Activated T-helper 17 cell treated with anti-CD3 and anti-CD28 coated beads, Interleukin-2, amount 50 U/mL, for 72 hours (primary cell): ENCODE results near the gene MSI2. TPM values are rescaled to one million over a fixed set of nuclear protein-coding genes. Genes with fewer than 3 reads are reported as not detected.
A peak's percentile ranks its signal among the peaks of the same experiment; 100 is the strongest.

Experiments
- ATAC-seq: fragments of 150-1000 bp; cut with Tn5 transposase; replicated peaks from 2 replicates; pipeline ENCODE4 v1.10.0; 2021; ENCODE audit warnings: mild to moderate bottlenecking, moderate library complexity
- H3K27ac Mint-ChIP-seq: one replicate; pipeline ENCODE4 v1.8.0; 2022; ENCODE audit warnings: mixed read lengths
- H3K27me3 Mint-ChIP-seq: one replicate; pipeline ENCODE4 v1.8.0; 2022; ENCODE audit warnings: mixed read lengths
- H3K36me3 Mint-ChIP-seq: one replicate; pipeline ENCODE4 v1.8.0; 2022; ENCODE audit warnings: low read depth, mild to moderate bottlenecking, mixed read lengths
- H3K4me1 Mint-ChIP-seq: one replicate; pipeline ENCODE4 v1.8.0; 2022; ENCODE audit warnings: mixed read lengths
- H3K4me3 Mint-ChIP-seq: one replicate; pipeline ENCODE4 v1.8.0; 2022; ENCODE audit warnings: mild to moderate bottlenecking, mixed read lengths
- H3K9me3 Mint-ChIP-seq: one replicate; pipeline ENCODE4 v1.8.0; 2022; ENCODE audit warnings: mixed read lengths
- total RNA-seq, 2 donors: library from RNA; stranded (reverse); gene quantifications; one replicate each; pipeline ENCODE4 v1.2.3, GENCODE V29; 2022

Gene MSI2
- total RNA-seq, 2 donors from 2014 or later, result 96.3 to 128 TPM

DNA sequence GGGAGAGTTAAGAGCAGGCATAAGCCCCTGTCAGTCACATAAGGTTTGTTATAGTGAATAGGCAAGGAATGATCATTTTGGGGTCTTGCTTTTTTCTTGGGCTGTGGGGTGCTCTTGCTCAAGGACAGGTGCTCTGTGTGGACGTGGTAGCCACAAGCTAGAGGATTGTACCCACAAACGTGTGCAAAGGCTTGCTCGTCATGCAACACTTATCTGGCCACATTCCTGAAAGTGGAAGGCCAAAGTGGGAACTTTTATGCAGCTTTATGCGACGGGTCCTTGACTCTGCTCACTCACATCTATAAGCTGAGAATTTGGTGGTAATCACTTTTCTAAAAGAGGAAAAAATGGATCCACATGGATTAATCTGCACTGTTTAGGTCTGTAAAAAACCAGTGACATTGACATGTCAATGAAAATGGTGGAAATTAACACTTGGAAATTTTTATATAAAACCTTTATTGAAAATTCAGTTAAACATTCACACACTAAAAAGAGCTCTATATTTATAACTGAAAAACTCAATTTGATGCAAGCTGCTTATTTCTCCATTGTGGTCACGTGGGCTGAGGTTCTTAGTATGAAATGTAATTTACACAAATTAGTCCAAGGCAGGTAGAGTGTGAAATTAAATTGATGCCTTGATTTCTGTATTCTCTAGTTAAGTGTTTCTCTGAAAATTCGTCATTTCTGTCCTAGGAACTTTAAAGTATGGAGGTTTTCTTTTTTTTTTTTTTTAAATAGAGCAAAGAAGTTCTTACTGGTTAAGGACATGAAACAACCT is 162.3 kb downstream of the MSI2 start:
- no peaks in the 10 kb centered on the region for H3K9me3 Mint-ChIP-seq
- peak; percentile 42 for ATAC-seq
- no peaks in the 10 kb centered on the region for H3K27me3 Mint-ChIP-seq
- H3K36me3 Mint-ChIP-seq, result peaks cover 13% of the 10 kb centered on the region
- peak overlapping the region; percentile 28 for H3K27ac Mint-ChIP-seq
- no peak overlapping the region for H3K4me3 Mint-ChIP-seq
- peaks cover 27% of the 10 kb centered on the region for H3K4me1 Mint-ChIP-seq

- H3K4me3 Mint-ChIP-seq, result no peak overlapping the region
- H3K27me3 Mint-ChIP-seq, result no peaks in the 10 kb centered on the region
- no peak for ATAC-seq
- peak overlapping the region; percentile 17 for H3K27ac Mint-ChIP-seq
- peaks cover 23% of the 10 kb centered on the region for H3K36me3 Mint-ChIP-seq
- H3K4me1 Mint-ChIP-seq, result peaks cover 28% of the 10 kb centered on the region
- no peaks in the 10 kb centered on the region for H3K9me3 Mint-ChIP-seq
Measured at GRCh38 chr17:57419940-57420550, 163.7 kb downstream of the MSI2 start.

DNA sequence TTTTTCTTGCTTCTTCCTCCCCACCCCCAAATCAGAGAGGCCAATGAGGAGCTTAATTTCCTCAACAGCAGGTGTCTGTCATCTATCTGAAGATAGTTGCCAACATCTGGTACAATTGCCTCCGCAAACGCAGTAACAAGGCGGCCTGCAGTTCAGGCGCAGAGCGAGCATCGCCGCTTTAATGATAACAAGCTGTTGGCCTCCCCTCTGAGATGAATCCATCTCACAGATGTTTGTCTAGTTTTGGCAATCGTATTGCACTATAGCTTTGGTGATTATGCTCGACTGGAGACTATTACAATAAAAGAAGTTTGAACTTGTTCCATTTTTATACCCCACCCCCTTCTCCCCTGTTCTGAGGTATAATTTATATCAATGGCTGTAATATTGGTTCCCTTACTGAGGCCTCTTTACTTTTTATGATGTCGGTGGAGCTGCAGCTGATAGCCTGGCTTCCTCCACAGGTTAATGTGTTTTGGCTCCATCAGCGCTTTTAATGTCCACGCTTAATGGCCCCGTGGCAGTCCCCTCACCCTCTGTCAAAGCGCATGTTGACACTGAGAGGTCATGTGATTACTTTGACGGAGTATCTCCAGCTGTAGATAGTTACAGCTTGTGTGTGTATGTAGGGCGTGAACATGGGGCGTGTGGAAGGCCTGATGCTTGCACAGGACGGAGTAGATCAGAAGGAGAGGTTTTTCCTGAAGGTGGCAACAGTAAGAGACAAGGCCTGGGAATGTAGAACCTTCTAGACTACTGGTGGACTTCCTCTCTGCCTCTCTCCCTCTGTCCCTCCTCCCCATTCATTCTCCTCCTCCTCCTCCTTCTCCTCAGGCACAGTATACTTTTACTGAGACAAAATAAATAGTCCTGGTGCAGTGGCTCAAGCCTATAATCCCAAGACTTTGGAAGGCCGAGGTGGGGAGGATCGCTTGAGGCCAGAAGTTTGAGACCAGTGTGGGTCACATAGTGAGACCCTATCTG is 164.7 kb downstream of the MSI2 start:
- H3K36me3 Mint-ChIP-seq, result peaks cover 23% of the 10 kb centered on the region
- H3K9me3 Mint-ChIP-seq, result no peaks in the 10 kb centered on the region
- peak overlapping the region; percentile 17 for H3K27ac Mint-ChIP-seq
- no peak overlapping the region for H3K4me3 Mint-ChIP-seq
- no peak for ATAC-seq
- H3K4me1 Mint-ChIP-seq, result peaks cover 27% of the 10 kb centered on the region
- no peaks in the 10 kb centered on the region for H3K27me3 Mint-ChIP-seq

DNA sequence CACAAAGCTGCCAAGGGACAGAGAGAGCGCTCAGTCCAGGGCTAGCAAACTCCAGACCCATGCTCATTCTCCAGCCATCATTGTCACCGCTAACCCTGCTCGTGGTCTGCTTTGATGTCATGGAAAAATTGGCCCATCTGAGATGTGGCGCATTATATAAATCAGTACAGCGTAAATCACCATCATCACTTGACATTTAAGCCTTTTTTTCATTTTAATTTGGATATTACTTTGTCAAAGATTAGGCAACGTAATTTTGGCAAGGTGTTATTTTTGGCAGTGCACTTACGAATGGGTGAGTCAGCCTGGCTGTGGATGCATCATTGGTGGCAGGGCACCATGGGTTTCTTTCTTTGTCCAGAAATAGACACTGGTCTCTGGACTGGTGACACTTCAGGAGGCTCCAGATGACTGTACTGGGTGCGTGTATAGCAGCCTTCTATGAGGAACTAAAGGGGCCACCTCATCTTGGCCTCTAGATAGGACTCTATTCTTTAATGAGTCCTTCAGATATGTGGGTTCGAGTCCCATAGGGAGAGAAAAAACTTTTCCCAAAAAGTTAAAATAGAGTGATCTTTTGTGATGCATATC is 166.3 kb downstream of the MSI2 start:
- Mint-ChIP-seq H3K9me3 (no peaks in the 10 kb centered on the region), H3K36me3 (peaks cover 23% of the 10 kb centered on the region), H3K4me1 (peaks cover 29% of the 10 kb centered on the region), H3K27ac (peak overlapping the region; percentile 15), H3K27me3 (no peaks in the 10 kb centered on the region), H3K4me3 (no peak overlapping the region)
- ATAC-seq, result peak; percentile 95

- H3K4me1 Mint-ChIP-seq, result peaks cover 29% of the 10 kb centered on the region
- no peak overlapping the region for H3K4me3 Mint-ChIP-seq
Measured at GRCh38 chr17:57423541-57423940, 167.2 kb downstream of the MSI2 start.

GRCh38 chr17:57424273-57424672 is 167.9 kb downstream of the MSI2 start:
- ATAC-seq, result no peak
- Mint-ChIP-seq H3K27me3 (no peaks in the 10 kb centered on the region), H3K4me3 (peak overlapping the region; percentile 28), H3K9me3 (no peaks in the 10 kb centered on the region), H3K27ac (peak overlapping the region; percentile 56), H3K4me1 (peaks cover 29% of the 10 kb centered on the region), H3K36me3 (peaks cover 23% of the 10 kb centered on the region)

More at GRCh38 chr17:57423541-57423940, 167.2 kb downstream of the MSI2 start:
- H3K36me3 Mint-ChIP-seq, result peaks cover 23% of the 10 kb centered on the region
- H3K27ac Mint-ChIP-seq, result peak overlapping the region; percentile 15
- no peaks in the 10 kb centered on the region for H3K9me3 Mint-ChIP-seq
- no peaks in the 10 kb centered on the region for H3K27me3 Mint-ChIP-seq
- ATAC-seq, result no peak

DNA sequence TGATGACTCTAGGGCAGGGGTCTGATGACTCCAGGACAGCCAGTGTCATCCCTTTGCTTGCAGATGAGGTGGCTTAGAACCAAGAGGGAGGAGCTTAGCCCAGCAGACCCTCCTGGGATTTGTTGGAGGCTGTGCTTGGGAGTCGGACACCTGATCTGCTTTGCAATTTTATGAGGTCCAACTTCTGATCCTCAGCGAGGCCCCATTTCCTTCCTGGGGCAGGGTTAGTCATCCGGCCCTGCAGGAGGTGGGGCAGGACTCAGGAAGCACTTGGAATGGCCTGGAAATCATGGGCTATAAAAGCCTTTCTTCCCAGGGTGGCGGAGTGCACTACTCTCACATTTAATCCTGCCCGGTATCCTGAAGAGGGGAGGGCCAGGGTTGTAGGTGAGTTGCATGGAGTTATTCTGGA is 168.5 kb downstream of the MSI2 start:
- Mint-ChIP-seq H3K36me3 (peaks cover 23% of the 10 kb centered on the region), H3K27me3 (no peaks in the 10 kb centered on the region), H3K4me1 (peaks cover 29% of the 10 kb centered on the region), H3K4me3 (peak overlapping the region; percentile 28), H3K27ac (peak overlapping the region; percentile 56), H3K9me3 (no peaks in the 10 kb centered on the region)
- no peak for ATAC-seq

GRCh38 chr17:57425431-57425830 is 169.1 kb downstream of the MSI2 start:
- H3K27me3 Mint-ChIP-seq, result no peaks in the 10 kb centered on the region
- peaks cover 29% of the 10 kb centered on the region for H3K4me1 Mint-ChIP-seq
- H3K9me3 Mint-ChIP-seq, result no peaks in the 10 kb centered on the region
- H3K36me3 Mint-ChIP-seq, result peaks cover 22% of the 10 kb centered on the region
- H3K4me3 Mint-ChIP-seq, result peak overlapping the region; percentile 7
- H3K27ac Mint-ChIP-seq, result no peak overlapping the region
- no peak for ATAC-seq

- ATAC-seq, result peak; percentile 58
- H3K27ac Mint-ChIP-seq, result no peak overlapping the region
- no peaks in the 10 kb centered on the region for H3K27me3 Mint-ChIP-seq
- peak overlapping the region; percentile 7 for H3K4me3 Mint-ChIP-seq
- H3K9me3 Mint-ChIP-seq, result no peaks in the 10 kb centered on the region
- H3K4me1 Mint-ChIP-seq, result peaks cover 33% of the 10 kb centered on the region
- peaks cover 19% of the 10 kb centered on the region for H3K36me3 Mint-ChIP-seq
Measured at GRCh38 chr17:57425903-57426880, 169.9 kb downstream of the MSI2 start.

DNA sequence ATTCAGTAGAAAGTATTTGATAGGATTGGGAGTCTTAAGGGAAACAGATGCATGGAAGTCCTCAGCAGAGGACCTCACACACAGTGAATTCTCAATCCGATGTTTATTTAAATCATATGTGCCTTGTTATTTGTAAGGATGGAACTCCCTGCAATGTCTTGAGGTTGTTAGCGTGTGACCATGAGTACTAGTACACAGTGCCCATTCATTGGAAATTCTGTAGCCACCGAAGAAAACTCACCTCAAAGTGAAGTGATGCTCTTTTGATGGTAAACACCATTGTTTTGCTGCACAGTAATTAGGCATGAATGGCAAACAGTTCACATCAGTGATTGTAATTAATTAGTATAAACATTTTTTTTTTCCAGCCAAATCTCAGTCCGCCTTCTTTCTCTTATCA is 173.6 kb downstream of the MSI2 start:
- H3K36me3 Mint-ChIP-seq, result no peaks in the 10 kb centered on the region
- H3K27ac Mint-ChIP-seq, result no peak overlapping the region
- no peak for ATAC-seq
- no peaks in the 10 kb centered on the region for H3K27me3 Mint-ChIP-seq
- H3K4me3 Mint-ChIP-seq, result no peak overlapping the region
- no peaks in the 10 kb centered on the region for H3K9me3 Mint-ChIP-seq
- peaks cover 37% of the 10 kb centered on the region for H3K4me1 Mint-ChIP-seq

DNA sequence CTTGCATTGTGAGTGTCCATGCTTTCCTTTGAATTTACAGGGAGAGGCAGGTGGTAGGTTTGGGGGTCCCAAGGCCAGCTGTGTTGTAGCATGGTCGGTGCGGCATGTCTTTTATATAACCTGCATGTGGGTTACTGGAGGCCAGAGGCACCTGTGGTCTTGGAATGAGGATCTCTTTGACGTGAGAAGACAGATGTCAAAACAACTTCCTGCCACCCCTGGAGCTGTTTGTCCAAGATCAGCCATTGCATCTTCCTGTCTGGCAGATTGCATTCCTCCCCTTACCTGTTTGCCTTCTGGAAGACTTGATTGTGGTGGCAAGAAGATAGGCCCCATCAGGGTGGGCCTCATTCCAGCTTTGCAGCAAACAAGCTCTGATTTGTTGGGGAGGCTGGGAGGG is 175.1 kb downstream of the MSI2 start:
- peaks cover 38% of the 10 kb centered on the region for H3K4me1 Mint-ChIP-seq
- no peak for ATAC-seq
- no peaks in the 10 kb centered on the region for H3K9me3 Mint-ChIP-seq
- no peaks in the 10 kb centered on the region for H3K36me3 Mint-ChIP-seq
- H3K27me3 Mint-ChIP-seq, result no peaks in the 10 kb centered on the region
- H3K4me3 Mint-ChIP-seq, result no peak overlapping the region
- H3K27ac Mint-ChIP-seq, result peak overlapping the region; percentile 56

DNA sequence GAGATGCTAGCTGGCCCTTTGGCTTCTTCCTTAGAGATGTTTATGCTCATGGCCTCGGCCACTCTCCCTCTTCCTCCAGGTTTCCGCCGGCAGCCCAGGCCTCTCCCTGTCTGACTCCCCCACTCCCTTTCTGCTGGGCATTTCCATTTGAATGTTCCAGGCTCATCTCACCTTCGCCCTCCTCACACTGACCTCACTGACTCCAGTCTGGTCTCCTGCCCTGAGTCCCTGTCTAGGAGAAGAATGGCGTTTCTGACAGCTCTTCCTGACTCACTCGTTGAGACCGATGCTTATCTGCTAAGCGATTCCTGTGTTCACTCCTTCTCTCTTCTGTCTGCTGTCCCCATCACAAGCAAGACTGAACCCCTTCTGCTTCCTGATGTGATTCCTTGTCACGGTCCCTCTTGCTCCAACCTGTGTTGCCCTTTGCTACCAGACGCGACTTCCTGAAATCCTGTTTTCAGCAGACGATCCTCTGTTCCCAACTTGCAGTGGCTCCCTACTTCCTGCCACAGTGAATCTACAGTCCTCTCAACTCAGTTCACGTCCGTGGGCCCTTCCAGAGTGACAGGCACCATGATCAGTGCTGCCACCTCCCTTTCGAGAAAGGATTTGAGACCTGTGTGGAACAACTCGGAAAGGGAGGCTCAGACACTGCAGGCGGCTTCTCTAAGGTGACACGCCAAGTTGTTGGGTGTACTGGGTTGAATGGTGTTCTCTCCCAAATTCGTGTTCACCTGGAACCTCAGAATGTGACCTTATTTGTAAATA is 176.4 kb downstream of the MSI2 start:
- peak overlapping the region; percentile 46 for H3K27ac Mint-ChIP-seq
- H3K9me3 Mint-ChIP-seq, result no peaks in the 10 kb centered on the region
- no peak for ATAC-seq
- no peak overlapping the region for H3K4me3 Mint-ChIP-seq
- H3K4me1 Mint-ChIP-seq, result peaks cover 45% of the 10 kb centered on the region
- H3K36me3 Mint-ChIP-seq, result no peaks in the 10 kb centered on the region
- H3K27me3 Mint-ChIP-seq, result no peaks in the 10 kb centered on the region

DNA sequence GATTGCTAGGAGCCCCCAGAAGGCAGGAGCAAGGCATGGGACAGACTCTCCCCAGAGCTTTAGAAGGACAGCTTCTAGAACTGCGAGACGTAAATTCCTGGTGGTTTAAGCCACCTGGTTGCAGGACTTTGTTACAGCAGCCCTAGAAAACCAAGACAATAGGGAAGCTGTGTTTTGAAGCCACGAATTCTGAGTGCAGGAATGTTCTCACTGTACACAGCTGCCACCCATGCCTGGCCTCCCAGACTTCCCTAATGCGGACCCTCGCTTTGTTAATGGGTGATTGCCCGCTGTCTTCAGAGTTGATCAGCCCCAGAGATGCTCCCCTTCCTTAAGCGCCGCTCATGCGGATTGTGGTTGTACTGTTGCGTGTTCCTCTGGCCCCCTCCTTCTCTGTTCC is 177.1 kb downstream of the MSI2 start:
- Mint-ChIP-seq H3K36me3 (no peaks in the 10 kb centered on the region), H3K27me3 (no peaks in the 10 kb centered on the region), H3K4me1 (peaks cover 46% of the 10 kb centered on the region), H3K27ac (peak overlapping the region; percentile 46), H3K9me3 (no peaks in the 10 kb centered on the region), H3K4me3 (no peak overlapping the region)
- ATAC-seq, result no peak
